ENCODE measurements around the gene TMEM115. TPM values are rescaled to one million over a fixed set of nuclear protein-coding genes. Genes with fewer than 3 reads are reported as not detected.

The TMEM115 gene
- total and polyA plus RNA-seq, 10 of the 15 experiments (the other 5 are each of a cell fraction or from before 2014, with no cell fraction given): 1.9 to 18.7 (median 13.2) TPM

- peak; percentile 31; the same call in 1 of the 2 replicates for TF ChIP-seq ZBTB11 (CRISPR knock-in tag; IDR thresholded peaks at IDR 0.05)
- TF ChIP-seq IKZF2 (IDR thresholded peaks at IDR 0.05): no peak
- TF ChIP-seq PAX5 (IDR thresholded peaks at IDR 0.05; ENCODE audit: borderline replicate concordance, low read depth, low read length): no peak
- TF ChIP-seq ASH2L (IDR thresholded peaks at IDR 0.05; ENCODE audit: borderline replicate concordance, low read depth): no peak
- no peak for TF ChIP-seq REST (IDR thresholded peaks at IDR 0.05; ENCODE audit: low read depth, low read length)
- no peak for TF ChIP-seq FOXK2 (IDR thresholded peaks at IDR 0.05)
- TF ChIP-seq CHD1 (IDR thresholded peaks at IDR 0.05; ENCODE audit: low read depth, low read length): 0 out of 2 replicates have a peak, but pooled peaks have one; percentile 62
- TF ChIP-seq BACH1 (IDR thresholded peaks at IDR 0.05; ENCODE audit: borderline replicate concordance): peak; percentile 59; the same call in 1 of the 2 replicates
- TF ChIP-seq NR2C1 (IDR thresholded peaks at IDR 0.05): peak; percentile 94
- peak; percentile 99 for TF ChIP-seq CREM (IDR thresholded peaks at IDR 0.05; ENCODE audit: low read depth)
- TF ChIP-seq SPI1 (IDR thresholded peaks at IDR 0.05; ENCODE audit: borderline replicate concordance, insufficient read depth, low read depth, low read length): no peak
- TF ChIP-seq ZNF592 (IDR thresholded peaks at IDR 0.05): no peak
- TF ChIP-seq HDAC6 (IDR thresholded peaks at IDR 0.05; ENCODE audit: unreplicated experiment): no peak
- no peak for TF ChIP-seq SKIL (IDR thresholded peaks at IDR 0.05; ENCODE audit: low read depth, poor library complexity, severe bottlenecking)
- TF ChIP-seq TCF3 (IDR thresholded peaks at IDR 0.05; ENCODE audit: borderline replicate concordance, insufficient read depth, low read depth, low read length): no peak
Measured at GRCh38 chr3:50350527-50351322, 8.6 kb downstream of the TMEM115 start, which contains the start of the genes CYB561D2 and NPRL2 (continued).
